HG03520 (cell line): ENCODE results near the gene ANTXR1.

ENCODE experiments used
- ATAC-seq: cut with Tn5 transposase; IDR thresholded peaks from one replicate; pipeline ENCODE4 v1.9.1; 2021; ENCODE audit warnings: mild to moderate bottlenecking, moderate library complexity; ENCODE audit not compliant: unreplicated experiment

Gene ANTXR1

DNA sequence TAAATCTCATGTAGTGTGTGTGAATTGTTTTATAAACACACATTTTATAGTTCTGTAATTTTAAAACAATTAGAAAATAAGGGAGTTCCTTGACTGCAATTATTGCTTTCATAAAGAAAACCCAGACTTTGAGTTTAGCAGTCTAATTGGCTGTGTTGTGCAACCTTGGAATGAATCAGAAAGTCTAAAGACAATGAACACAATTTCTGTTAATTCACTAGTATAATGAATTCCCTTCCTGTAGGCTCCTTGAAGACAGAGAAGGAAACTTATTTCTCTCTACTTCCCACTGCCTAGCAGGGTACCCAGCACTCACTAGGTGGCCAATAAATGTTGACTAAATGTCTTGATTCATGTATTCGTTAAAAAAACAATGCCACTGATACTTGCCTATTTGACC, 79.9 kb downstream of the ANTXR1 start:
- no peak for ATAC-seq

DNA sequence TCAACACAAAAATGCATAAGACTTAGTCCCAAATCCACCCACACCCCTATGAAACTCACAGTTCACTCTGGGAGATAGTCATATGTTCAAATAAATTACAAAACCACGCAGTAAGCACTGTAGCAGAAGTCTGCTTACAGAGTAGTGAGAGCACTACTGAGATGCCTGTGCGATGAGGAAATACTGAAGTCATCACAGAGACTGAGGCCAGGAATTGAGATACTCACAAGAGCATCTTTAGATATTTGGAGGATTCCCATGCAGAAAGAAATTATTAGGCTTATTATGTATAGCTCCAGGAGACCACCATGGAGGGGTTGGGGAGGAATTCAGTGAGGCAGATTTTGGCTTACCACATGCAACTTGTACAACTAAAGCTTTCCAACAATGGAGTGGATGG, 82.3 kb downstream of the ANTXR1 start:
- no peak for ATAC-seq

DNA sequence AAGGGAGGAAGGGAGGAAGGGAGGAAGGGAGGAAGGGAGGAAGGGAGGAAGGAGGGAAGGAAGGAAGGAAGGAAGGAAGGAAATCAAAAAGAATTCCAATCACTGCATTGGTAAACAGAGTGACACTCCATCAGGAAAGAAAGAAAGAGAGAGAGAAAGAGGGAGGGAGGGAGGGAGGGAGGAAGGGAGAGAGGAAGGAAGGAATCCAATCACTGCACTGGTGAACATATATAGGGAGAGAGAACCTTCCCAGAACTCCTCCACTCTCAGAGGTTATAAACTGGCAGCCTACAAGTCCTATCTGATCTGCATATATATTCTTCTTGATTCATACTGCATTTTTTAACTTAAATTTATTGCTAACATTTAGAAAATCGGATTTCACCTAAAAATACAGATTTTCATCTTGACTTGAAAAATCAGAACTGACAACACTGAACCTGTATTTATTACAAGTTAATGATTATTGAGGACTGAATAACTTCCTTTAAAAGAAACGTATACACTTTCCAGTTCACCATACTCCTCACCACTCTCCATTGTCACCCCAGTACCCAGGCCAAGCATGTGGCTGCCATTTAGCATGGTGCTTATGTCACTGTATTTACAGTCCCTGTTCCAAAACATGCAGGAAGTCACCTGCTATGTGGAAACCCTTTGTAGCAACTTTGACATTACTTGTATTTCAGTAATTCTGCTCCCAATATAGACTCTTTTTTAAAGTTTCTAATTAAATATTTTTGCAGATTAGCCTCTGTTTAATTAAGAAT, 83.5 kb downstream of the ANTXR1 start:
- ATAC-seq, result no peak

DNA sequence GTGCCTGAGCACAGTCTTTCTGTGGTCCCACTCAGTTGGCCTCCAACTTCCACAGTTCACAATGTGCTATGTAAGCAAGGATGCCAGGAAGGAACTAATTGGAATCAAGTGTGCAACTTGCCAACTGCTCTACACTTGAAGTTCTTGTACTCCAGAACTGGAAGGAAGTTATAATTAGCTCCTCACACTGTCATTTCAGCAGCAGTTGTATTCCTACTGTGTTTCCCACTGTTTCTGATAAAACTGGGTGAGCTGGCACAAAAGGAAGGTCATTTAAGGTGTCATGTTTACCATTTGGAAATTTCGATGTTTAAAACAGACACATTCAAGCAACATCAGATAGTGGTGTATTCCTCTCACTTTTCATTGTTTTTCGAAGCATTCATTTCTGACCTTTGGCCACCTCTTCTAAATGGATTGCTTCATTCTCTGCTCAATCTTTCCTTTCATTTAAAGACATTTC, 84.2 kb downstream of the ANTXR1 start:
- no peak for ATAC-seq

DNA sequence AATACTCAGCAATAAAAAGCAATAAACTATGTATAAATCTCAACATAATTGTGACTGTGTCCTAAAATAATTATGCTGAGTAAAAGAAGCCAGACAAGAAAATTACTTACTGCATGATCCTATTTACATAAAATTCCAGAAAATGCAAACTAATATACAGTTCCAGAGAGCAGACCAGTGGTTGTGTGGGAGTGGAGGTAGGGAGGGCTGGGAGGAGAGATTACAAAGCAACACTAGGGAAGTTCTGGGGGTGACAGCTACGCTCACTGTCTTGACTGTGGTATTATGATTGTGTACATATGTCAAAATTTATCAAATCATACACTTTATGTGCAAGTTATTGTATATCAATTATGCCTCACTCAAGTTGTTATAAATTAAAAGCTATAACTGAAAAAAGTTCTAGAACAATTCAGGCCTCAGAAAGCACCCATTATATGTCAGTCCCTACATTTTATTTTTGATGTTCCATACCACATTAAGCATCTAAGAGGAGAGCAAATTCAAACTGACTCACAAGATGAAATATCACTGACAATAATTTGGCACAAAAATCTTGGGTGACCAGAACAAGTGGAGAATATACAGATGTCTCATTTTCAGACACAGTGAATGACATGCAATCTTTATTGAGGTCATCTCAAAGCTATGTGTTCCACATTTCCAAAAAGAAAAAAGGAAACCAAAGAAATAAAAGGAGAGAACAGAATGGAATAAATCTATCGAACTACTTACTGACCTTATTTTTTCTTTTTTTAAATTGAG, 85.1 kb downstream of the ANTXR1 start:
- ATAC-seq, result no peak

DNA sequence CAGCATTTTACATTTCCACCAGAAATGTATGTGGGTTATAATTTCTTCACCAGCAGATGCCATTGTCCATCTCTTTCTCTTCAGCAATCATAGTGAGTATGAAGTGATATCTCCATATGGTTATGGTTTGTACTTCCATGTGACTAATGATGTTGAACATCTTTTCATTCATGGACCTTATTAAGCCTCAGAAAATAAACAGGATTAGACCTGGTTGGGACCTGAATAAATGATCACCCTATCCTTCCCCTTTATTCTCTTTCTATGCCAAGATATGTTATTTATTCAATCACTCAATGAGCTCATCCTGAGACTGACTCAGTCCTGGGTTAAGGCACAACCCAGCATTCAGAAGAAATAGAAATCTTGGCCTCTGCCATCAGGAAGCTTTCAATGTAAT, 86.6 kb downstream of the ANTXR1 start:
- no peak for ATAC-seq

DNA sequence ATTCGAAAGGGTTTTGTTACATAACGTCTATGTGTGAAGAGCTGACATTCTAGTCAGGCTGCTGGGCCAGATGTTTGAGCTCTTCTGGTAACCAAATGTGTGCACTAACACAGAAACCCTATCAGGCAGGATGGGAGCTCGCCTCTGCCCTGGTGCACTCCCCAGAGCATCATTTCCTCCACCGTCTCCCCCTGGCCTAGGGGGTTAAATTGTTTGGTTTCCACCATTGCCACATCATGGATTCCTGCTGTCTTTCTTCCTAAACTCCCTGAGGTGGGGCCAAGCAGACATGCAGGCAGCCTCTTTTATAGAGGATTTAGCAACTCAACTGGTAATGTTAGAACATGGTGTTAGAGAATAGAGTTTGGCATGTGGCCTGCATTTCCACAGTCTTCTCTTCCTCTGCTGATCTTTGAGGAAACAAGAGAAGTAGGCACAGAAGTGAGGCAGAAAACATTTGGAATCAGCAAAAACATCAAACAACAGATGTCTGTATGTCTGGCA, 87.3 kb downstream of the ANTXR1 start:
- ATAC-seq, result no peak

DNA sequence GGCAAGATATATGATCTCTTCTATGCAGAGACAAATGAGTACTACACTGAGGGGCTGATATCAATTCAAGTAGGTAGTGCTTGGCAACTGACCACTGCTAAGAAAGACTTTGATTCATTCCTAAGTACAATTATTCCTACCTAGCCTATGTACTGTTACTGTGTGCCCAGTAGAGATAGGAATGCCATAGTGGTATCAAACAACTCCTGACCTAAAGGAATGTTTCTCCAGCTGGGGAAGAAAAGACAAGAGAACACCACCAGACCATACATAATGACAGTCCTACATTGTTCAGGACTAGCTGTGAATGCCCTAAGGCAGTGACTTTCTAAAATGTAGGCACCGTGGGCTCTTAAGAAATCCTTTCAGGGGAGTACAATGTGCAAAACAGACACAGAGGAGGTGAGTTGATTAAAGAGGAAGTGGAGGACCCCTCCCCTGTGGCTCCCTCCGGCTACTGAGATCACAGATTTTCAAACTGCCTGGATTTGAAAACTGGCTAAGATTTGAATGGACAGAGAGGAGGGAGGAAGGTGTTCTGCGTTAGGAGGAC, 89.1 kb downstream of the ANTXR1 start:
- no peak for ATAC-seq

DNA sequence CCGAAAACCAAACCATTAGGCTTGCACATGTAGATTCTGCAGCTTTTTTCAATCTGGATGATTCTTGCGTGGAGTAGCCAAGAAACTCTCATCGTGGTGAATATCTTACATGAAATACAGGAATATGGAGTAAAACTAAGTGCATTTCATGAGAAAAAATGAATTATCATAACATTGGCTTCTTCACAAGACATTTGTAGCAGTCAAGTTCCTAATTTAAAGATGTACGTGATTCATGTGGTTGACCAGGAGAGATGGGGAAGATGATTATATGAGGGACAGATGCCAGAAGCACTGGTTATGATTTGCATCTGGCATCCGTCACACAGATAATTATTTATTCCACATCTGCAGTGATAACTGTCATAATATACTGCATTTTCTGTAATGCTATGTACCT, 90.4 kb downstream of the ANTXR1 start:
- no peak for ATAC-seq

DNA sequence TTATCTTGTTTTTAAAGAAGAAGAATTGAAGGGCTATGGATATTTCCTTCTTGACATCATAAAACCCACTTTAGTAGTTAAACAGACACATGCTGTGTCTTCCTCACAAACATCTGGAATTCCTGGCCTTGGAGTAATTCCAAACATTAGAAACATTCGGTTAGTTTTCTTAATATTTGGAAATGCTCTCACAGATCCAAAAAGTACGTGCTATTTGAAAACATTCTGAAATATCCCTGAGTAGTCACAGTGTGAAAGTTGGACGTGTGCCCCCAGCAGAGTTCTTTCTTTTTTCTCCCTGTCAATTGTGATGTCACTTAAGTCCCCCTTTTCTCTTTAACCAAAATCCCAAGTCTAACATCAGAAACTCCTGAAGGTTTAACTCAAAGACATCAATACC, 91.3 kb downstream of the ANTXR1 start:
- ATAC-seq, result no peak

DNA sequence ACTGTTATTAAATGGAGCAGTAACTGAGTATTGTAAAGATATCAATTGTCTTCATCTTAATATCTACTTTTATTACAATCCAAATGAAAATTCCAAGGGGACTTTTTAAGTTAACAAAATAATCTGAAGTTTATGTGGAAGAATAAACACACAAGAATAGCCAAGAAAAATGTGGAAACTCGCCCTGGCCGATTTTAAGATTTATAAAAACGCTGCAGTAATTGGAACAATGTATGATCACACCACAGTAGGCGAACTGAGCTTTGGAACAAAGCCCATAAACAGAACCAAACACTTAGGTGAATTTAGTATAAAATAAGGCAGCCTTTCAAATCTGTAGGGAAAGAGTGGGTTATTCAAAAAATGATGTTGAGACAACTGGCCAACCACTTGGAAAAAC, 96.3 kb downstream of the ANTXR1 start:
- no peak for ATAC-seq

DNA sequence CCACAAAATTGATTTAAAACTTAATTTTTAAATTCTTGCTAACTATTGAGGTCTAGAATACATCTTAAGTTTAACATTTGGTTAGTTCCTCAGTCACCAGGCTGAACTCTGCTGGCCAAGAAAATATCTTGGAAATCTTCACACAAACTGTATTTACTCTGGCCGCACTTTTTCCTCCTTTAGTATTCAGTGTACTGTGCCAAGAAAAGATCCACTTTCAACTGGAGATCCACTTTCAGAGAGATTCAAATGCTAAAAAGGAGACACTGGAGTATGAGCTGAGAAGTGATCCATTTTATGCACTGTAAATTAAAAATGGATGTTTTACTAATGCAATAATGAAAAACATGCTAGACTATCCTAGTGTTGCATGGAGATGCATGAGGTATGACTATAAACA, 98.1 kb downstream of the ANTXR1 start:
- ATAC-seq, result no peak

DNA sequence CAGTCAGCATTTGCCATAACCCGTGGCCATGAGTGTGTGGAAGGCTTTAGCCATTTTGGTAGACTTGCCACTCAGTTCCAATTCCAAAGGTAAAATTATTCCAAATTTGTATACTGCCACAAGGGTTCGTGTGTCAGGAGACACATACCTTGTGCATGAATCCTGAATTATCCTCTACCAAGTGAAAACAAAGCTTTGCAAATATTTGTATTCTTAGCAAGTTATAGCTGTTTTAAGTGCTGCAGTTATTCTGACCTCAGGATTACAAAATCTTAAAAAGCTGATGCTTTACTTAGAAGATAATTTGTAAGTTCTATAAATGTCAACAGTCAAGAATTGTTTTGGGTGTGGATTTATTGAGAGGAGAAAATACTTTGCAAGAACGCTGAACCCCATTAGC, 100.6 kb downstream of the ANTXR1 start:
- no peak for ATAC-seq

DNA sequence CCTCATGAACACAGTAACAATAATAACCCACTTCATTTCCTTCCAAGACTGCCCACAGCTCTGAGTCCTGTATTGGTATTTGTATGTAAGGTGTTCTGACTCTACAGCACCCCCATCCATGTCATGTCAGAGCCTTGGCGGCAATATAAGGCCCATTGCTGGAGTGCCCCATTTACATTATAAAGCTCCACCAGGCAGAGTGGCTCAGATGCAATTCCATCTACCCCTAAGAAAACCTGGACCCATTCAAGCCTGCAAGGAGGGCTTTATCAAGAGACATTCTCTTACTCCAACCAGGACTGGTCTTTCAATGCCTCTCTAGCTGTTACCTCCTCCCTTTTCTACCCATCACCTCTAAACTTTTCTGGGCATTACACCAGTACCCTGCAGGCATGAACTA, 101.6 kb downstream of the ANTXR1 start:
- ATAC-seq, result no peak

DNA sequence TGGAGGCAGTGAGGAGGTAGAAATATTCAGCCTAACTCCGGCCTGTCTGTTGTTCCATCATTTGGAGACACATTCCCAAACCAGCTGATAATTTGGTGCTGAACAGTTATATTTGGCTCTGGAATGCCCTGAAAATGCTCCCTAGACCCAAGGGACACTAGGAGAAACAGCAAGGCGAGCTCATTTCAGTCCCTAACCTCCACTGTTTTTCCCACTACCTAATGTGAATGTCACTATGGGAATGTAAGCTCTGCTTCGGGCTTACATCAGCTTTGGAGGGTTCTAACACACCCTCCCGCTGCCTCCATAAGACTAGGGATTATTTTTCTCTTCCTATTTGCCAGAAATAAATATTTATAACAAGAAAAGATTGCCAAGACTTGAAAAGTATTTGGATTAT, 103.5 kb downstream of the ANTXR1 start:
- ATAC-seq, result no peak

DNA sequence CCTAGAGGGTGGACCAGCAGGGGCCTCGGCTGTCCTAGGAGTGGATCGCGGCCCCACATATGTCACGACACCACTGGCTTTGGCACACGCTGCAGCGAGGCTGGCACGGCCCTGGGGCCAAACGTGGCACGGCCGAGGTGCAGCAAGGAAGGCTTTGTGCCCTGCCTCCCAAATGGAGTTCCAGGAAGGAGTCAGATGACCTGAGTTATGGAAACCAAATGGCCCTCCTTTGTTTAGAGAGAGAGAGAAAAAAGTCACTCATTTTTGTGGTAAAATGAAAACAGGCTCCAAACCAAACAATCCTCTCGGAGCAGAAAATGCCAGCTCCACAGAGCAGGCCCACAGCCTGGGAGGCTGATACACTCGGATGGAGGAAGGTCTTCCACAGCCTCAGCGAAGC, 105.6 kb downstream of the ANTXR1 start:
- no peak for ATAC-seq

DNA sequence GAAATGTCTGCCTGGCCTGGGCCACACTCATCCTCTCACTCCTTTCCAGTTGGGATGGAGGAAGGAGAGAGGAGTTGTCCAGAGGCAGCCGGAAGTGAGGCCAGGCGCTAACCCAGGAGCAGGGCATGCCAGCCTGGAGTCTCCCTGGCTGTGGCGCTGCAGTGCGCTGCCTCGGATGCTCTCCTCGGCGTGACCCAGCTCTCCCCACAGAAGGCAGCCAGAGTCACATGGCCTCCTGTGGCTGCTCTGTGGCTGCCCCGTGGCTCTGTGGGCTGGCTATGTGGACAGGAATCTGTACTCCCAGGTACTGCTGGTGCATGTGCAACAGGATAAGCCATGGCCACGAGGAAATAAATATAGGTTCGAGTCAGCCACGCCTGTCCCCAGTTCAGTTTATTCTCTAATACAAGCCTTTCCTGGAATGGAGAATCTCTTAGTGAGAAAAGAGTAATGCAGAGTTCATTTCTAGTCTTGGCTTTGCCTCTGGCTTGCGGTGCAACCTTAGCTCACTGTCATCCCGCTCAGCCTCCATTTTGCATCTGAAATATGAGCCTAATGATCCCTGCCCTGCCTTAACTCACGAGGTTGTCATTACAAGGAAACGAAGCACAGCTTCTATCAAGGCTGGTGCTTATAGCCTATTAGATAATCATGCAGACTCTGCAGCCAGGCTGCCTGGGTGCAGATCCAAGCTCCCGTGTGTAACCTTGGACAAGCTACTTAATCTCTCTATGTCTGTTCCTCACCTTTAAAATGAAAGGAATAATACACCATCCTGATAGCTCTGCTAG, 106.3 kb downstream of the ANTXR1 start:
- no peak for ATAC-seq

DNA sequence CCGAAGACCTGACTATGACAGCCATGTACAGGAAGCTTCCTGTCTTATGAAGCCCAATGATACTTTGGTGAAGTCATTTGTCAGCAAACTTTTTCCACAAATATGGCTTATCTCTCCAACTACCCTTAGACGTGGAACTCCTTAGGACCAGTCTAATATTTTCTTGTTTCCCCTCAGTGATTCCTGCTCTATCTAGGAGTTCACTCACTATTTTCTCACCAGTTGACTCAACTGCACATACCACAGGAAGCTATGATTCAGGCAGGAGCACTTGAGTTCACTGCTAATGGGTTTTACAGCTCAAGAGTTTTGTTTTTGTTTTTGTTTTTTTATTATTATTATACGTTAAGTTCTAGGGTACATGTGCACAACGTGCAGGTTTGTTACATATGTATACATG, 109.3 kb downstream of the ANTXR1 start:
- ATAC-seq, result no peak

DNA sequence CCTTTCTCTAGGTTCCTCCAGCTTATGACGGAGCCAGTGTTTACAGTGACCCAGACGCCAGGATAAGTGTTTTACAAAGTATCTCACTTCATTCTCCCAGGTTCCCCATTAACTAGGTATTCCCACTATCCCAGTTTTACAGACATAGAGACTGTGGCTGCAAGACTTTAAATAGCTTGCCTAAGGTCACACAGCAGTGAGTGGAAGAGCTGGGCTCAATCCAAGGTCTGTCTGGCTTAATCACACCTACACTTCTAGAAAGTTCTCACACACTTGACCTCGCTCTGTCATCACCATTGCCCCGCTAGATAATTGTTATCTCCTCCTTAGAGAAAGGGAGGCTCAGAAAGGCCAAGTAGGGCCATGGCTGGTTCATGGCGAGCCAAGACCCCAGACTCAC, 110.2 kb downstream of the ANTXR1 start:
- no peak for ATAC-seq

DNA sequence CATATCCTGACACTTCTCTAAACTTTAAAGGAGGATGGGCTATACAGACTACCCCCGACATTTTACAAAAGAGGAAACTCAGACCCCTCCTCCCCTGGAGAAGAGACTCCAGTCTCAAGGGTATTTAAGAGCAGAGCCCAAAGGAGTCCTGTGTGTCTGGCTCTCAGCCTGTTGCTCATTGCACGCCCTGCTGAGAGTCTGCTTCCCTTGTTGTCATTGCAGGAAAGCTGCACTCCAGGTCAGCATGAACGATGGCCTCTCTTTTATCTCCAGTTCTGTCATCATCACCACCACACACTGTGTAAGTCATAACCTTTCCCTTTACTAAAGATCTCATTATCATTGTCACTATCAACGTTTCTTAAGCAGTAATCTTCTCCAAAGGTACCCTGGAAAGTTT, 111.4 kb downstream of the ANTXR1 start:
- no peak for ATAC-seq

DNA sequence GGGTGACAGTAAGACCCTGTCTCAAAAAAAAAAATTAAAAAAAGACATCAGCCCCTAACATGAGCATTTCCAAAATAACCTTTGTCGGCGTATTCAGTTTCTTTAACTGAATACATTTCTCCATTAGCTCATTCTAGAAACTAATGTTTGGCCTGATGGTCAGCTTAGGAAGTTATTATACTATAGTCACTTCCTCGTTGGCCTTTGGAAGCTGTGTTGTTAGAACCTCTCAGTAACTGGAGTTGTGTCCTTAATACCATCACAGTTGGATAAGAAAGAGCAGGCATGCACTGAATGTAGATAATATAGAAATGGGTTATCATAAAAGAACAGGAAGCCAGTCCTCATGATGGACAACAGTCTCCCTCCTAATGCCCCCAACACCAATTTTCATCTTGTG, 112.8 kb downstream of the ANTXR1 start:
- no peak for ATAC-seq
